ENCODE measurements around the gene SUSD4.
A peak's percentile ranks its signal among the peaks of the same experiment; 100 is the strongest.

Gene SUSD4

GRCh38 chr1:223188618-223189356 lies 175.2 kb downstream of the SUSD4 start:
- DNase-seq, result no peak

GRCh38 chr1:223186800-223187199 lies 177.2 kb downstream of the SUSD4 start:
- DNase-seq, result no peak

- no peak for DNase-seq
These were observed 180.6 kb downstream of the SUSD4 start for GRCh38 chr1:223183268-223183862.

GRCh38 chr1:223180731-223181321 lies 183.2 kb downstream of the SUSD4 start:
- peak in 3 of 51 donors; percentile 1 to 14 (median 14) for DNase-seq

- no peak for DNase-seq
These were observed 184.2 kb downstream of the SUSD4 start for GRCh38 chr1:223179786-223180185.

- DNase-seq, result no peak
These were observed 184.7 kb downstream of the SUSD4 start for GRCh38 chr1:223179280-223179679.

- peak in 9 of 51 donors; percentile 3 to 25 (median 9) for DNase-seq
These were observed 186.3 kb downstream of the SUSD4 start for GRCh38 chr1:223177681-223178080.

- no peak for DNase-seq
These were observed 187.5 kb downstream of the SUSD4 start for GRCh38 chr1:223176437-223176836.

GRCh38 chr1:223175633-223176032 lies 188.3 kb downstream of the SUSD4 start:
- DNase-seq, result peak in 5 of 51 donors; percentile 2 to 24 (median 8)

- DNase-seq, result no peak
These were observed 188.9 kb downstream of the SUSD4 start for GRCh38 chr1:223175032-223175431.

Data from hypothalamus (tissue), 51 donors.